ENCODE results near the gene GNG2. TPM values are rescaled to one million over a fixed set of nuclear protein-coding genes. Genes with fewer than 3 reads are reported as not detected.

The GNG2 gene
- total and polyA plus RNA-seq, 9 of the 15 experiments (the other 6 are each of a cell fraction or from before 2014, with no cell fraction given), result 0.18 TPM; not detected in 8

DNA sequence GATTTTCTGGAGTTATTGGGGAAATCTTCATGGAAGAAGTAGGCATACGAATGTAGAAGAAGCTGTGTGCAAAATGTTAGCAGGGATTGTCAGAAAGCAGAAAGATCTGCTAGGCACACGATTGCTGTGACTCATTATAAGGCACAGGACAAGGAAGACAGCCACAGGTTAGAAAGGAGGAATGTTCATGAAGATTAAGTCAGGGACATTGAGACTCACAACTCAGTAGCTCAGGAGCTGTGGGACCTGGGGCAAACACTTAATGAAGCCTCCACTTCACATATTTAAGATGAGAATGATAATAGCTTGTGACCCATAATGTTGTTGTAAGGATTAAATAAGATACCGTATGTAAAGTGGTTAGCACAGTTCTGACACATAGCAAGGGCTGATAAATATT, 102.3 kb downstream of the GNG2 start:
- H2AFZ ChIP-seq (ENCODE audit: low read depth, low read length), result no peak overlapping the region
- intact Hi-C loops (cut with micrococcal nuclease) (no loop called here), in situ Hi-C loops (cut with MboI) (no loop called here)
- no peaks in the 10 kb centered on the region for H3K9me1 ChIP-seq (ENCODE audit: control insufficient read depth, insufficient read depth, low read length)
- ChIA-PET POLR2A (no interaction called here), CTCF (ENCODE audit: low intra/inter-chr PET ratio) (no interaction called here)
- DNase-seq (ENCODE audit: extremely low read depth in 1 of 4, low spot score in 3 of 4) (no peak), FAIRE-seq (no peak), ATAC-seq (no peak)
- no peak overlapping the region for H3K27ac ChIP-seq (ENCODE audit: extremely low read depth, low read depth, low read length)
- 0% methylated on average over 2 of the region's 3 CpGs for WGBS (ENCODE audit: insufficient coverage, low coverage, missing lambda C conversion rate)
- H3K4me1 ChIP-seq (replicated peaks in 1 of 2; ENCODE audit: control insufficient read depth in 2 of 2, insufficient read depth in 2 of 2, low read length in 2 of 2), result no peaks in the 10 kb centered on the region
- H4K20me1 ChIP-seq (replicated peaks; ENCODE audit: control insufficient read depth, insufficient read depth, low read length), result no peaks in the 10 kb centered on the region
- TF ChIP-seq GTF2A2 (tag; IDR thresholded peaks at IDR 0.05), result no peak
- no peak for TF ChIP-seq CREB5 (CRISPR knock-in tag; IDR thresholded peaks at IDR 0.05)
- H3K9me3 ChIP-seq (replicated peaks; ENCODE audit: control insufficient read depth, insufficient read depth, low read depth, low read length), result no peaks in the 10 kb centered on the region
- no TSS peak for BruUV-seq (replicated peaks)
- H3K4me2 ChIP-seq (ENCODE audit: insufficient read depth, low read length), result no peak overlapping the region
- H3K9ac ChIP-seq (ENCODE audit: insufficient read depth in 1 of 2, low read depth in 2 of 2, low read length in 2 of 2), result no peak overlapping the region
- no peaks in the 10 kb centered on the region for H3K79me2 ChIP-seq (ENCODE audit: control insufficient read depth, insufficient read depth, low read length)
- H3K4me3 ChIP-seq, result no peak overlapping the region
- H3K27me3 ChIP-seq (ENCODE audit: control insufficient read depth in 2 of 2, insufficient read depth in 2 of 2, low read length in 2 of 2), result peaks cover 0 to 4% of the 10 kb centered on the region in 2 experiments; a peak in 1 of 5 replicates
- no peaks in the 10 kb centered on the region for H3K36me3 ChIP-seq (ENCODE audit: control insufficient read depth, insufficient read depth, low read length)

- no peak for FAIRE-seq
- no peaks in the 10 kb centered on the region for H3K79me2 ChIP-seq (ENCODE audit: control insufficient read depth, insufficient read depth, low read length)
- in situ Hi-C loops (cut with MboI) (no loop called here), intact Hi-C loops (cut with micrococcal nuclease) (no loop called here)
- no peak for DNase-seq (ENCODE audit: extremely low read depth in 1 of 4, low spot score in 3 of 4)
- no peak overlapping the region for H3K9ac ChIP-seq (ENCODE audit: insufficient read depth in 1 of 2, low read depth in 2 of 2, low read length in 2 of 2)
- no peak overlapping the region for H3K27ac ChIP-seq (ENCODE audit: extremely low read depth, low read depth, low read length)
- no peaks in the 10 kb centered on the region for H4K20me1 ChIP-seq (replicated peaks; ENCODE audit: control insufficient read depth, insufficient read depth, low read length)
- no peaks in the 10 kb centered on the region for H3K4me1 ChIP-seq (replicated peaks in 1 of 2; ENCODE audit: control insufficient read depth in 2 of 2, insufficient read depth in 2 of 2, low read length in 2 of 2)
- no peak overlapping the region for H2AFZ ChIP-seq (ENCODE audit: low read depth, low read length)
- H3K27me3 ChIP-seq (ENCODE audit: control insufficient read depth in 2 of 2, insufficient read depth in 2 of 2, low read length in 2 of 2), result peaks cover 0 to 4% of the 10 kb centered on the region in 2 experiments; a peak in 2 of 5 replicates
- WGBS (ENCODE audit: insufficient coverage, low coverage, missing lambda C conversion rate), result 2% methylated on average over 4 of the region's 4 CpGs
- CTCF ChIA-PET (ENCODE audit: low intra/inter-chr PET ratio), result no interaction called here
- no peak overlapping the region for H3K4me3 ChIP-seq
- H3K4me2 ChIP-seq (ENCODE audit: insufficient read depth, low read length), result no peak overlapping the region
- POLR2A ChIA-PET, result no interaction called here
- H3K36me3 ChIP-seq (ENCODE audit: control insufficient read depth, insufficient read depth, low read length), result no peaks in the 10 kb centered on the region
- ATAC-seq, result no peak
- no TSS peak for BruUV-seq (replicated peaks)
- no peaks in the 10 kb centered on the region for H3K9me1 ChIP-seq (ENCODE audit: control insufficient read depth, insufficient read depth, low read length)
- H3K9me3 ChIP-seq (replicated peaks; ENCODE audit: control insufficient read depth, insufficient read depth, low read depth, low read length), result no peaks in the 10 kb centered on the region
- TF ChIP-seq SOX6 (IDR thresholded peaks at IDR 0.05) (no peak), NFXL1 (CRISPR knock-in tag; IDR thresholded peaks at IDR 0.05) (no peak), RBM17 (IDR thresholded peaks at IDR 0.05; ENCODE audit: borderline replicate concordance, low read depth, low read length) (no peak), ZNF324 (CRISPR knock-in tag; IDR thresholded peaks at IDR 0.05) (no peak), RUNX1 (IDR thresholded peaks at IDR 0.05; ENCODE audit: low read depth) (no peak), MBD2 (IDR thresholded peaks at IDR 0.05; ENCODE audit: borderline replicate concordance, low read depth) (no peak), POLR2G (IDR thresholded peaks at IDR 0.05; ENCODE audit: low read depth, low read length) (no peak), NCOA6 (IDR thresholded peaks at IDR 0.05) (no peak), NCOA1 (IDR thresholded peaks at IDR 0.05; ENCODE audit: low read depth) (no peak)
- TF ChIP-seq, protein P1, sequence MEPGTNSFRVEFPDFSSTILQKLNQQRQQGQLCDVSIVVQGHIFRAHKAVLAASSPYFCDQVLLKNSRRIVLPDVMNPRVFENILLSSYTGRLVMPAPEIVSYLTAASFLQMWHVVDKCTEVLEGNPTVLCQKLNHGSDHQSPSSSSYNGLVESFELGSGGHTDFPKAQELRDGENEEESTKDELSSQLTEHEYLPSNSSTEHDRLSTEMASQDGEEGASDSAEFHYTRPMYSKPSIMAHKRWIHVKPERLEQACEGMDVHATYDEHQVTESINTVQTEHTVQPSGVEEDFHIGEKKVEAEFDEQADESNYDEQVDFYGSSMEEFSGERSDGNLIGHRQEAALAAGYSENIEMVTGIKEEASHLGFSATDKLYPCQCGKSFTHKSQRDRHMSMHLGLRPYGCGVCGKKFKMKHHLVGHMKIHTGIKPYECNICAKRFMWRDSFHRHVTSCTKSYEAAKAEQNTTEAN (CRISPR knock-in tag; IDR thresholded peaks at IDR 0.05), result no peak
- TF ChIP-seq, protein P2, sequence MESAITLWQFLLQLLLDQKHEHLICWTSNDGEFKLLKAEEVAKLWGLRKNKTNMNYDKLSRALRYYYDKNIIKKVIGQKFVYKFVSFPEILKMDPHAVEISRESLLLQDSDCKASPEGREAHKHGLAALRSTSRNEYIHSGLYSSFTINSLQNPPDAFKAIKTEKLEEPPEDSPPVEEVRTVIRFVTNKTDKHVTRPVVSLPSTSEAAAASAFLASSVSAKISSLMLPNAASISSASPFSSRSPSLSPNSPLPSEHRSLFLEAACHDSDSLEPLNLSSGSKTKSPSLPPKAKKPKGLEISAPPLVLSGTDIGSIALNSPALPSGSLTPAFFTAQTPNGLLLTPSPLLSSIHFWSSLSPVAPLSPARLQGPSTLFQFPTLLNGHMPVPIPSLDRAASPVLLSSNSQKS (CRISPR knock-in tag; IDR thresholded peaks at IDR 0.05), result no peak
- TF ChIP-seq, protein P3, sequence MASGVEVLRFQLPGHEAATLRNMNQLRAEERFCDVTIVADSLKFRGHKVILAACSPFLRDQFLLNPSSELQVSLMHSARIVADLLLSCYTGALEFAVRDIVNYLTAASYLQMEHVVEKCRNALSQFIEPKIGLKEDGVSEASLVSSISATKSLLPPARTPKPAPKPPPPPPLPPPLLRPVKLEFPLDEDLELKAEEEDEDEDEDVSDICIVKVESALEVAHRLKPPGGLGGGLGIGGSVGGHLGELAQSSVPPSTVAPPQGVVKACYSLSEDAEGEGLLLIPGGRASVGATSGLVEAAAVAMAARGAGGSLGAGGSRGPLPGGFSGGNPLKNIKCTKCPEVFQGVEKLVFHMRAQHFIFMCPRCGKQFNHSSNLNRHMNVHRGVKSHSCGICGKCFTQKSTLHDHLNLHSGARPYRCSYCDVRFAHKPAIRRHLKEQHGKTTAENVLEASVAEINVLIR (CRISPR knock-in tag; IDR thresholded peaks at IDR 0.05), result no peak
These were observed 102.9 kb downstream of the GNG2 start for GRCh38 chr14:51963286-51963685.
